HG03135 (cell line): Measurements from ENCODE around the gene RHBDL1.

Experiments used
- ATAC-seq: cut with Tn5 transposase; IDR thresholded peaks from one replicate; pipeline ENCODE4 v1.9.1; 2021; ENCODE audit warnings: mild to moderate bottlenecking, moderate library complexity; ENCODE audit not compliant: unreplicated experiment

RHBDL1 gene

GRCh38 chr16:652454-653305 lies 22.8 kb upstream of the RHBDL1 start:
- no peak for ATAC-seq

GRCh38 chr16:654034-654433 lies 21.4 kb upstream of the RHBDL1 start:
- no peak for ATAC-seq

- ATAC-seq = no peak
Observed at GRCh38 chr16:657487-657886, 18.0 kb upstream of the RHBDL1 start.

GRCh38 chr16:658679-659571 lies 16.5 kb upstream of the RHBDL1 start:
- no peak for ATAC-seq

- no peak for ATAC-seq
Observed at GRCh38 chr16:659618-660017, 15.9 kb upstream of the RHBDL1 start.

- ATAC-seq = no peak
Observed at GRCh38 chr16:660132-660458, 15.4 kb upstream of the RHBDL1 start.

GRCh38 chr16:660459-661183 lies 14.8 kb upstream of the RHBDL1 start:
- no peak for ATAC-seq

- no peak for ATAC-seq
Observed at GRCh38 chr16:661184-661821, 14.2 kb upstream of the RHBDL1 start.

GRCh38 chr16:662095-662494 lies 13.4 kb upstream of the RHBDL1 start:
- ATAC-seq = no peak

- no peak for ATAC-seq
Observed at GRCh38 chr16:662597-662996, 12.9 kb upstream of the RHBDL1 start.

GRCh38 chr16:666572-666971 lies 8.9 kb upstream of the RHBDL1 start:
- ATAC-seq = no peak

- ATAC-seq = no peak
Observed at GRCh38 chr16:667113-667779, 8.2 kb upstream of the RHBDL1 start.

- ATAC-seq = peak; percentile 75
Observed at GRCh38 chr16:667780-668518, 7.5 kb upstream of the RHBDL1 start, which contains the start of gene RHOT2. TSS of gene RHOT2 (plus strand) at chr16:668132. CDS start at chr16:668200, 68 bp downstream.

- no peak for ATAC-seq
Observed at GRCh38 chr16:668519-669171, 6.8 kb upstream of the RHBDL1 start.

GRCh38 chr16:669666-670065 lies 5.8 kb upstream of the RHBDL1 start:
- no peak for ATAC-seq

GRCh38 chr16:670485-671352 lies 4.8 kb upstream of the RHBDL1 start:
- ATAC-seq = no peak

GRCh38 chr16:671353-672131 lies 3.9 kb upstream of the RHBDL1 start:
- no peak for ATAC-seq
